SK-N-SH treated with all-trans-retinoic acid at 6 μM for 48 hours (cell line): Measurements from ENCODE around the gene SEZ6L.

Experiments
- ATAC-seq: fragments of 200-7000 bp; cut with Tn5 transposase; 3 replicates; pipeline ENCODE4 v1.9.1; 2020; ENCODE audit warnings: mild to moderate bottlenecking, moderate library complexity
- ARNTL ChIP-seq: fragments of 450-650 bp; formaldehyde crosslinking; IDR thresholded peaks from 2 replicates; pipeline ENCODE4 v1.5.0; 2020; ENCODE audit warnings: low read depth, mild to moderate bottlenecking, moderate library complexity, borderline replicate concordance
- BACH2 ChIP-seq: fragments of 250-450 bp; sonication (Bioruptor Pico); IDR thresholded peaks from 2 replicates; pipeline ENCODE4 v1.9.0; 2021; ENCODE audit warnings: mild to moderate bottlenecking, borderline replicate concordance
- CREB5 ChIP-seq: fragments of 250-450 bp; sonication (Bioruptor Pico); IDR thresholded peaks from 2 replicates; pipeline ENCODE4 v1.5.1; 2020; ENCODE audit warnings: low read depth, mild to moderate bottlenecking, moderate library complexity
- CSDC2 ChIP-seq: fragments of 250-450 bp; sonication (Bioruptor Pico); IDR thresholded peaks from 2 replicates; pipeline ENCODE4 v1.5.0; 2020; ENCODE audit warnings: mild to moderate bottlenecking, moderate library complexity
- ESRRG ChIP-seq: fragments of 250-450 bp; sonication (Bioruptor Pico); IDR thresholded peaks from 2 replicates; pipeline ENCODE4 v1.6.1; 2021; ENCODE audit warnings: mild to moderate bottlenecking
- GLIS3 ChIP-seq: fragments of 250-450 bp; sonication (Bioruptor Pico); IDR thresholded peaks from 2 replicates; pipeline ENCODE4 v1.5.0; 2020; ENCODE audit warnings: mild to moderate bottlenecking, moderate library complexity
- ISL1 ChIP-seq: fragments of 250-450 bp; sonication (Bioruptor Pico); IDR thresholded peaks from 2 replicates; pipeline ENCODE4 v2.1.2; 2022; ENCODE audit warnings: mild to moderate bottlenecking, moderate library complexity
- OSR1 ChIP-seq: fragments of 250-450 bp; sonication (Bioruptor Pico); IDR thresholded peaks from 2 replicates; pipeline ENCODE4 v1.8.0; 2022; ENCODE audit warnings: moderate library complexity, mild to moderate bottlenecking, inconsistent platforms
- PPARA ChIP-seq: fragments of 250-450 bp; sonication (Bioruptor Pico); IDR thresholded peaks from 2 replicates; pipeline ENCODE4 v1.5.0; 2020; ENCODE audit warnings: mild to moderate bottlenecking, borderline replicate concordance
- RARB ChIP-seq: fragments of 250-450 bp; sonication (Bioruptor Pico); IDR thresholded peaks from 2 replicates; pipeline ENCODE4 v1.8.0; 2021; ENCODE audit warnings: mild to moderate bottlenecking, moderate library complexity
- TCF4 ChIP-seq: fragments of 250-450 bp; sonication (Bioruptor Pico); IDR thresholded peaks from 2 replicates; pipeline ENCODE4 v1.8.0; 2021; ENCODE audit warnings: mild to moderate bottlenecking, moderate library complexity, borderline replicate concordance
- TOX ChIP-seq: fragments of 250-450 bp; sonication (Bioruptor Pico); IDR thresholded peaks from 2 replicates; pipeline ENCODE4 v1.8.0; 2021; ENCODE audit warnings: mild to moderate bottlenecking, moderate library complexity, borderline replicate concordance
- ZC3H10 ChIP-seq: fragments of 250-450 bp; sonication (Bioruptor Pico); IDR thresholded peaks from 2 replicates; pipeline ENCODE4 v1.5.1; 2021; ENCODE audit warnings: mild to moderate bottlenecking, moderate library complexity
- ZFP3 ChIP-seq: fragments of 250-450 bp; sonication (Bioruptor Pico); IDR thresholded peaks from 2 replicates; pipeline ENCODE4 v1.5.0; 2020; ENCODE audit warnings: mild to moderate bottlenecking, moderate library complexity
- ZFP30 ChIP-seq: fragments of 450-650 bp; formaldehyde crosslinking; IDR thresholded peaks from 2 replicates; pipeline ENCODE4 v1.5.0; 2022; ENCODE audit warnings: mild to moderate bottlenecking, moderate library complexity
- ZNF565 ChIP-seq: fragments of 450-650 bp; formaldehyde crosslinking; conservative IDR thresholded peaks from 2 replicates; pipeline ENCODE4 v1.5.0; 2020; ENCODE audit warnings: low read depth, mild to moderate bottlenecking, moderate library complexity
- ZNF70 ChIP-seq: fragments of 450-650 bp; formaldehyde crosslinking; IDR thresholded peaks from 2 replicates; pipeline ENCODE4 v1.5.0; 2020; ENCODE audit warnings: mild to moderate bottlenecking, moderate library complexity
- ZNF8 ChIP-seq: fragments of 450-650 bp; formaldehyde crosslinking; IDR thresholded peaks from 2 replicates; pipeline ENCODE4 v1.5.0; 2020; ENCODE audit warnings: mild to moderate bottlenecking, moderate library complexity
- TF ChIP-seq, protein P1 (sequence below): fragments of 250-450 bp; sonication (Bioruptor Pico); IDR thresholded peaks from 2 replicates; pipeline ENCODE4 v1.5.0; 2020; ENCODE audit warnings: mild to moderate bottlenecking, moderate library complexity
- TF ChIP-seq, protein P2 (sequence below): fragments of 250-450 bp; sonication (Bioruptor Pico); IDR thresholded peaks from 2 replicates; pipeline ENCODE4 v1.5.1; 2021; ENCODE audit warnings: mild to moderate bottlenecking, moderate library complexity
- TF ChIP-seq, protein P3 (sequence below): fragments of 250-450 bp; sonication (Bioruptor Pico); IDR thresholded peaks from 2 replicates; pipeline ENCODE4 v1.8.0; 2021; ENCODE audit warnings: low read depth, mild to moderate bottlenecking, moderate library complexity, borderline replicate concordance

The SEZ6L gene

DNA sequence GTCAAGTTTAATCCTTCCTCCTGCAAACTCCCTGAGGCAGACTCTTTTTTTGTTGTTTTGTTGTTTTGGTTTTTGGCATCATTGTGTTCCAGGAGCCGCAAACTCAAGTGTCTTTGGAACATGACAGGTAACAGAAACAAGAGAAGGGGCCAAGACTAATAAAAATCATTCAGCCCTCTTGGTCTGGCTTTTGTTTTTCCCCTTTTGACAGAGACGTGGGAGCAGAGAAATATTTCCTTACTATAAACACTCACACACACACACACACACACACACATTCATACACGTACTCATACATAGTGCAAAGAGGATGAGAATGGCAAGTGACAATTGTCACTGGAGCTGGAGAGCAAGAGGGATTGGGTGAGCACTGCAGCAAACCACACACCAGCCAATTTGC is 249.4 kb downstream of the SEZ6L start:
- TF ChIP-seq TOX (CRISPR knock-in tag) (no peak), ESRRG (CRISPR knock-in tag) (no peak), ZNF8 (no peak), CREB5 (CRISPR knock-in tag) (no peak), BACH2 (CRISPR knock-in tag) (no peak), ARNTL (no peak), ZNF565 (CRISPR knock-in tag) (no peak), GLIS3 (CRISPR knock-in tag) (no peak), ZFP3 (CRISPR knock-in tag) (no peak), CSDC2 (CRISPR knock-in tag) (no peak), OSR1 (CRISPR knock-in tag) (no peak), RARB (CRISPR knock-in tag) (no peak)
- TF ChIP-seq, protein P1, sequence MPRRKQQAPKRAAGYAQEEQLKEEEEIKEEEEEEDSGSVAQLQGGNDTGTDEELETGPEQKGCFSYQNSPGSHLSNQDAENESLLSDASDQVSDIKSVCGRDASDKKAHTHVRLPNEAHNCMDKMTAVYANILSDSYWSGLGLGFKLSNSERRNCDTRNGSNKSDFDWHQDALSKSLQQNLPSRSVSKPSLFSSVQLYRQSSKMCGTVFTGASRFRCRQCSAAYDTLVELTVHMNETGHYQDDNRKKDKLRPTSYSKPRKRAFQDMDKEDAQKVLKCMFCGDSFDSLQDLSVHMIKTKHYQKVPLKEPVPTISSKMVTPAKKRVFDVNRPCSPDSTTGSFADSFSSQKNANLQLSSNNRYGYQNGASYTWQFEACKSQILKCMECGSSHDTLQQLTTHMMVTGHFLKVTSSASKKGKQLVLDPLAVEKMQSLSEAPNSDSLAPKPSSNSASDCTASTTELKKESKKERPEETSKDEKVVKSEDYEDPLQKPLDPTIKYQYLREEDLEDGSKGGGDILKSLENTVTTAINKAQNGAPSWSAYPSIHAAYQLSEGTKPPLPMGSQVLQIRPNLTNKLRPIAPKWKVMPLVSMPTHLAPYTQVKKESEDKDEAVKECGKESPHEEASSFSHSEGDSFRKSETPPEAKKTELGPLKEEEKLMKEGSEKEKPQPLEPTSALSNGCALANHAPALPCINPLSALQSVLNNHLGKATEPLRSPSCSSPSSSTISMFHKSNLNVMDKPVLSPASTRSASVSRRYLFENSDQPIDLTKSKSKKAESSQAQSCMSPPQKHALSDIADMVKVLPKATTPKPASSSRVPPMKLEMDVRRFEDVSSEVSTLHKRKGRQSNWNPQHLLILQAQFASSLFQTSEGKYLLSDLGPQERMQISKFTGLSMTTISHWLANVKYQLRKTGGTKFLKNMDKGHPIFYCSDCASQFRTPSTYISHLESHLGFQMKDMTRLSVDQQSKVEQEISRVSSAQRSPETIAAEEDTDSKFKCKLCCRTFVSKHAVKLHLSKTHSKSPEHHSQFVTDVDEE = no peak
- TF ChIP-seq, protein P2, sequence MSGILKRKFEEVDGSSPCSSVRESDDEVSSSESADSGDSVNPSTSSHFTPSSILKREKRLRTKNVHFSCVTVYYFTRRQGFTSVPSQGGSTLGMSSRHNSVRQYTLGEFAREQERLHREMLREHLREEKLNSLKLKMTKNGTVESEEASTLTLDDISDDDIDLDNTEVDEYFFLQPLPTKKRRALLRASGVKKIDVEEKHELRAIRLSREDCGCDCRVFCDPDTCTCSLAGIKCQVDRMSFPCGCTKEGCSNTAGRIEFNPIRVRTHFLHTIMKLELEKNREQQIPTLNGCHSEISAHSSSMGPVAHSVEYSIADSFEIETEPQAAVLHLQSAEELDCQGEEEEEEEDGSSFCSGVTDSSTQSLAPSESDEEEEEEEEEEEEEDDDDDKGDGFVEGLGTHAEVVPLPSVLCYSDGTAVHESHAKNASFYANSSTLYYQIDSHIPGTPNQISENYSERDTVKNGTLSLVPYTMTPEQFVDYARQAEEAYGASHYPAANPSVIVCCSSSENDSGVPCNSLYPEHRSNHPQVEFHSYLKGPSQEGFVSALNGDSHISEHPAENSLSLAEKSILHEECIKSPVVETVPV = no peak
- no peak for ATAC-seq

DNA sequence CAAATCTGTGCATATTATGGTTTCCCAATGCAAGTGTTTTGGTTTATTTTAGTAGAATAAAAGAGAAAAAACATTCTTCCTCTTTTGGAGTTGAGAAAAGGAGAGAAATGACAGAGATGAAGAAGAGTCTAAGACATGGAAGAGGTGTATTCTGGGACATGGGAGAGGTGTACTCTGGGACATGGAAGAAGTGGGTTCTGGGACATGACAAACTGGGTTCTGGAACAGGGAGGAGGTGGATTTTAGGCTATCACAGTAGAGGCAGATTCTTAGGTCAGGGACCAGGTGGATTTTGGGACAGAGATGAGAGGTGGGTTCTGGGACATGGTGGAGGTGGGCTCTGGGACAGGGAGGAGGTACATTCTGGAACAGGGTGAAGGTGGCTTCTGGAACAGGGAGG is 257.7 kb downstream of the SEZ6L start:
- ATAC-seq = no peak

More for the DNA sequence above, 257.7 kb downstream of the SEZ6L start:
- TF ChIP-seq TCF4 (no peak), ZFP3 (CRISPR knock-in tag) (no peak), GLIS3 (CRISPR knock-in tag) (no peak), ESRRG (CRISPR knock-in tag) (no peak), CSDC2 (CRISPR knock-in tag) (no peak), ISL1 (CRISPR knock-in tag) (no peak), ZFP30 (CRISPR knock-in tag) (no peak), CREB5 (CRISPR knock-in tag) (no peak), ZNF70 (CRISPR knock-in tag) (no peak), BACH2 (CRISPR knock-in tag) (no peak), RARB (CRISPR knock-in tag) (no peak), ZC3H10 (no peak), ARNTL (no peak), PPARA (no peak), ZNF565 (CRISPR knock-in tag) (no peak)
- TF ChIP-seq, protein P3, sequence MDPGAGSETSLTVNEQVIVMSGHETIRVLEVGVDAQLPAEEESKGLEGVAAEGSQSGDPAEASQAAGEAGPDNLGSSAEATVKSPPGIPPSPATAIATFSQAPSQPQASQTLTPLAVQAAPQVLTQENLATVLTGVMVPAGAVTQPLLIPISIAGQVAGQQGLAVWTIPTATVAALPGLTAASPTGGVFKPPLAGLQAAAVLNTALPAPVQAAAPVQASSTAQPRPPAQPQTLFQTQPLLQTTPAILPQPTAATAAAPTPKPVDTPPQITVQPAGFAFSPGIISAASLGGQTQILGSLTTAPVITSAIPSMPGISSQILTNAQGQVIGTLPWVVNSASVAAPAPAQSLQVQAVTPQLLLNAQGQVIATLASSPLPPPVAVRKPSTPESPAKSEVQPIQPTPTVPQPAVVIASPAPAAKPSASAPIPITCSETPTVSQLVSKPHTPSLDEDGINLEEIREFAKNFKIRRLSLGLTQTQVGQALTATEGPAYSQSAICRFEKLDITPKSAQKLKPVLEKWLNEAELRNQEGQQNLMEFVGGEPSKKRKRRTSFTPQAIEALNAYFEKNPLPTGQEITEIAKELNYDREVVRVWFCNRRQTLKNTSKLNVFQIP (CRISPR knock-in tag) = no peak
